Stomach (tissue), 9 donors: ENCODE results near the gene FURIN. TPM values are rescaled to one million over a fixed set of nuclear protein-coding genes. Genes with fewer than 3 reads are reported as not detected.
A peak's percentile ranks its signal among the peaks of the same experiment; 100 is the strongest.

ENCODE experiments used
- DNase-seq, 2 donors: peaks; one replicate each; pipeline versions ENCODE4 v3.0.0 to v3.0.0-alpha.2; 2013 to 2019
- H3K27ac ChIP-seq, 5 donors: fragments of 200-600 bp in 4 of 5; sonication (generic) in 4 of 5; one replicate each; pipeline ENCODE4 v1.5.1; 2013 to 2019; ENCODE audit warnings: mild to moderate bottlenecking in 1 of 5, moderate library complexity in 1 of 5
- H3K27me3 ChIP-seq, 3 donors: fragments of 200-600 bp; sonication (generic); one replicate each; pipeline ENCODE4 v1.5.1; 2017 to 2019; ENCODE audit warnings: mixed run types in 1 of 3
- H3K36me3 ChIP-seq, 4 donors: fragments of 200-600 bp; sonication (generic); 1 replicate in 3 of 4; 2 replicates in 1 of 4; pipeline ENCODE4 v1.5.1; 2016 to 2019
- H3K4me1 ChIP-seq, 4 donors: fragments of 200-600 bp; sonication (generic); one replicate each; pipeline ENCODE4 v1.5.1; 2016 to 2019
- H3K4me3 ChIP-seq, 4 donors: fragments of 200-600 bp; sonication (generic) in 3 of 4; one replicate each; pipeline ENCODE4 v1.5.1; 2016 to 2019; ENCODE audit warnings: mild to moderate bottlenecking in 1 of 4
- H3K9me3 ChIP-seq, 4 donors: fragments of 200-600 bp; sonication (generic); one replicate each; pipeline ENCODE4 v1.5.1; 2016 to 2019
- CTCF ChIP-seq, 7 experiments: fragments of 450-650 bp in 4 of 7; fragments of 200-600 bp in 3 of 7; sonication (generic) in 3 of 7; IDR thresholded peaks; one replicate each; pipeline ENCODE4 v1.5.1; 2016 to 2019; ENCODE audit warnings: antibody characterized with exemption in 7 of 7, control low read depth in 2 of 7, mild to moderate bottlenecking in 1 of 7
- EP300 ChIP-seq: sonication (generic); formaldehyde crosslinking; IDR thresholded peaks from one replicate; pipeline ENCODE4 v1.6.1; 2017; ENCODE audit warnings: antibody characterized with exemption
- POLR2A ChIP-seq, 4 donors: fragments of 450-650 bp; IDR thresholded peaks; one replicate each; pipeline ENCODE4 v1.6.1; 2016; ENCODE audit warnings: antibody characterized with exemption in 4 of 4, control low read depth in 2 of 4, mild to moderate bottlenecking in 1 of 4, moderate library complexity in 1 of 4
- POLR2AphosphoS5 ChIP-seq, 3 donors: sonication (generic); formaldehyde crosslinking; IDR thresholded peaks; one replicate each; pipeline ENCODE4 v1.6.1; 2016; ENCODE audit warnings: antibody characterized with exemption in 3 of 3
- WGBS, 5 donors: extraction: QIAGEN DNeasy Blood & Tissue Kit in 3 of 5; methylation state at CpG; one replicate each; pipeline versions ENCODE4 v1.1.5 to v1.1.7; 2013 to 2018; 5-methylcytosine and 5-hydroxymethylcytosine counted together
- intact Hi-C: fragments of 100-400 bp; cut with DNase I; formaldehyde crosslinking; loops from one replicate; pipeline ENCODE4 v1.15.1; 2023; ENCODE audit warnings: low total_unique reads
- polyA plus RNA-seq, 3 donors: library from polyadenylated mRNA; stranded (reverse); fragments of 200-250 nt; gene quantifications; one replicate each; pipeline ENCODE4 v1.2.3, GENCODE V29; 2013
- total RNA-seq, 5 donors: library from RNA; depleted of rRNA; stranded (reverse); fragments of >200 nt; gene quantifications; one replicate each; pipeline versions ENCODE4 v1.1.0 to v1.2.3, GENCODE V29; 2014 to 2016
- donor health status: healthy with polysubstance abuse.
- donor health status: Bipolar disorder and iron deficiency.
- donor health status: healthy.

Gene FURIN
- total and polyA plus RNA-seq, 8 donors, result 13.7 to 81.1 (median 43.2) TPM

DNA sequence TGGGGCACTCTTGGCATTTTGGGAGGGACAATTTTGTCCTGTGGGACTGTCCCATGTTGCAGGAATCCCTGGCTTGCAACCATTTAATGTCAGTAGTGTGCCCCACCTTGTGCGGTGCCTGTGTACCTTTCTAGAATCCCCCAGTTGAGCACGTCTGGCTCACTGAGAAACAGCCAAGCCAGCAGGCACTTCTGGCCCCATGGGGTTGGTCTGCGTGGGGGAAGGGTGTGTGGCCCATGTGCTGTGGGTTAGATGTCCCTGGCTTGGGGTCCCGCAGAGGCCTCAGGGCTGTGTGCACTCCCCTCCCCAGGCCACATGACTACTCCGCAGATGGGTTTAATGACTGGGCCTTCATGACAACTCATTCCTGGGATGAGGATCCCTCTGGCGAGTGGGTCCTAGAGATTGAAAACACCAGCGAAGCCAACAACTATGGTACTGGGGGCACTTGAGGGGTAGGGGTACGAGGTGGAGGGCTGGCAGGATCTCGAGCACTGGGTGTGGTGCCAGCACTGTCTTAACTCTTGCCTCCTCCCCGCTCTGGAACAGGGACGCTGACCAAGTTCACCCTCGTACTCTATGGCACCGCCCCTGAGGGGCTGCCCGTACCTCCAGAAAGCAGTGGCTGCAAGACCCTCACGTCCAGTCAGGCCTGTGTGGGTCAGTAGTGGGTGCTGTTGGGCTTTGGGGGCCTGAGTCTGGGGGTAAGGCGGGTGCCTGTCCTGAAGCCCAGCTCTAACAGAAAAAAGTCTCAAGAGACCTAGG lies 12.2 kb downstream of the FURIN start:
- H3K9me3 ChIP-seq, result no peaks in the 10 kb centered on the region
- peaks cover 63 to 74% (median 70%) of the 10 kb centered on the region in 4 donors for H3K36me3 ChIP-seq
- TF ChIP-seq CTCF (IDR thresholded peaks at IDR 0.05) (no peak), POLR2AphosphoS5 (IDR thresholded peaks at IDR 0.05) (no peak), POLR2A (IDR thresholded peaks at IDR 0.05) (no peak), EP300 (no peak)
- no peak overlapping the region for H3K4me3 ChIP-seq
- no peak for DNase-seq
- no peak overlapping the region for H3K27ac ChIP-seq
- no peaks in the 10 kb centered on the region for H3K27me3 ChIP-seq
- WGBS, 5 donors, result 84 to 93% (median 90%) methylated on average over 9 to 16 of the region's 16 CpGs
- intact Hi-C loops, result loop anchor here (5.0 kb wide), 1 partner anchor 163 kb away; the partner anchor contains the start of gene BLM
- peaks cover 26 to 36% (median 28%) of the 10 kb centered on the region in 4 donors for H3K4me1 ChIP-seq

DNA sequence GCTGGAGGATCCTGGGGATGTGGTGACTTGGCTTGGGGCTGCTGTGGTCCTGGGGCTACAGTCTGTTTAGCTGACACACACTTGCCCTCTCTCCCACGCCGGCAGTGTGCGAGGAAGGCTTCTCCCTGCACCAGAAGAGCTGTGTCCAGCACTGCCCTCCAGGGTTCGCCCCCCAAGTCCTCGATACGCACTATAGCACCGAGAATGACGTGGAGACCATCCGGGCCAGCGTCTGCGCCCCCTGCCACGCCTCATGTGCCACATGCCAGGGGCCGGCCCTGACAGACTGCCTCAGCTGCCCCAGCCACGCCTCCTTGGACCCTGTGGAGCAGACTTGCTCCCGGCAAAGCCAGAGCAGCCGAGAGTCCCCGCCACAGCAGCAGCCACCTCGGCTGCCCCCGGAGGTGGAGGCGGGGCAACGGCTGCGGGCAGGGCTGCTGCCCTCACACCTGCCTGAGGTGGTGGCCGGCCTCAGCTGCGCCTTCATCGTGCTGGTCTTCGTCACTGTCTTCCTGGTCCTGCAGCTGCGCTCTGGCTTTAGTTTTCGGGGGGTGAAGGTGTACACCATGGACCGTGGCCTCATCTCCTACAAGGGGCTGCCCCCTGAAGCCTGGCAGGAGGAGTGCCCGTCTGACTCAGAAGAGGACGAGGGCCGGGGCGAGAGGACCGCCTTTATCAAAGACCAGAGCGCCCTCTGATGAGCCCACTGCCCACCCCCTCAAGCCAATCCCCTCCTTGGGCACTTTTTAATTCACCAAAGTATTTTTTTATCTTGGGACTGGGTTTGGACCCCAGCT lies 13.0 kb downstream of the FURIN start:
- 76 to 89% (median 82%) methylated on average over 19 to 35 of the region's 35 CpGs for WGBS, 5 donors
- H3K36me3 ChIP-seq, result peaks cover 58 to 65% (median 62%) of the 10 kb centered on the region in 4 donors
- no peak overlapping the region for H3K4me3 ChIP-seq
- peaks cover 29 to 43% (median 37%) of the 10 kb centered on the region in 4 donors for H3K4me1 ChIP-seq
- intact Hi-C loops, result loop anchor here (5.0 kb wide), 1 partner anchor 164 kb away; the partner anchor contains the start of gene BLM
- DNase-seq, result no peak
- no peak overlapping the region for H3K27ac ChIP-seq
- TF ChIP-seq EP300 (no peak), POLR2AphosphoS5 (IDR thresholded peaks at IDR 0.05) (no peak), POLR2A (IDR thresholded peaks at IDR 0.05) (no peak), CTCF (IDR thresholded peaks at IDR 0.05) (no peak)
- H3K27me3 ChIP-seq, result no peaks in the 10 kb centered on the region
- no peaks in the 10 kb centered on the region for H3K9me3 ChIP-seq

DNA sequence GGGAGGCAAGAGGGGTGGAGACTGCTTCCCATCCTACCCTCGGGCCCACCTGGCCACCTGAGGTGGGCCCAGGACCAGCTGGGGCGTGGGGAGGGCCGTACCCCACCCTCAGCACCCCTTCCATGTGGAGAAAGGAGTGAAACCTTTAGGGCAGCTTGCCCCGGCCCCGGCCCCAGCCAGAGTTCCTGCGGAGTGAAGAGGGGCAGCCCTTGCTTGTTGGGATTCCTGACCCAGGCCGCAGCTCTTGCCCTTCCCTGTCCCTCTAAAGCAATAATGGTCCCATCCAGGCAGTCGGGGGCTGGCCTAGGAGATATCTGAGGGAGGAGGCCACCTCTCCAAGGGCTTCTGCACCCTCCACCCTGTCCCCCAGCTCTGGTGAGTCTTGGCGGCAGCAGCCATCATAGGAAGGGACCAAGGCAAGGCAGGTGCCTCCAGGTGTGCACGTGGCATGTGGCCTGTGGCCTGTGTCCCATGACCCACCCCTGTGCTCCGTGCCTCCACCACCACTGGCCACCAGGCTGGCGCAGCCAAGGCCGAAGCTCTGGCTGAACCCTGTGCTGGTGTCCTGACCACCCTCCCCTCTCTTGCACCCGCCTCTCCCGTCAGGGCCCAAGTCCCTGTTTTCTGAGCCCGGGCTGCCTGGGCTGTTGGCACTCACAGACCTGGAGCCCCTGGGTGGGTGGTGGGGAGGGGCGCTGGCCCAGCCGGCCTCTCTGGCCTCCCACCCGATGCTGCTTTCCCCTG lies 13.8 kb downstream of the FURIN start:
- WGBS, 5 donors, result 85 to 92% (median 88%) methylated on average over 17 to 19 of the region's 19 CpGs
- no peak for DNase-seq
- TF ChIP-seq POLR2AphosphoS5 (IDR thresholded peaks at IDR 0.05), result no peak
- no peak for TF ChIP-seq POLR2A (IDR thresholded peaks at IDR 0.05)
- no peak for TF ChIP-seq CTCF (IDR thresholded peaks at IDR 0.05)
- no peak for TF ChIP-seq EP300
- Histone ChIP-seq H3K27ac (peak overlapping the region in 3 of 5 donors; percentile 92 to 96 (median 92)), H3K27me3 (no peaks in the 10 kb centered on the region), H3K4me1 (peaks cover 29 to 49% (median 43%) of the 10 kb centered on the region in 4 donors), H3K4me3 (no peak overlapping the region), H3K36me3 (peaks cover 50 to 62% (median 59%) of the 10 kb centered on the region in 4 donors), H3K9me3 (no peaks in the 10 kb centered on the region)
- intact Hi-C loops, result loop anchor here (5.0 kb wide), 1 partner anchor 165 kb away; the partner anchor contains the start of gene BLM
